ENCODE results near the gene TRMT6. TPM values are rescaled to one million over a fixed set of nuclear protein-coding genes. Genes with fewer than 3 reads are reported as not detected.

TRMT6 gene
- total and polyA plus RNA-seq, 10 of the 15 experiments (the other 5 are each of a cell fraction or from before 2014, with no cell fraction given), result 18.2 to 35.5 (median 22.6) TPM

Small RNA genes within 50 kb of the gene (small RNA-seq; reads per million reads assigned to genes)
- gene RF00019 (not detected), gene RNU1-55P (not detected)

Other genes with a start within 250 kb of the TRMT6 start
- gene SHLD1, start 200.1 kb downstream of the TRMT6 start, total RNA-seq (2014; rRNA removed), result 10.8 and 13.1 TPM in 2 replicates
- 18.2 and 19.1 TPM in 2 replicates for gene SHLD1, start 200.1 kb downstream of the TRMT6 start, total RNA-seq (2014; rRNA removed; fragmentation: Illumina TruSeq; extraction: Trizol)
- gene SHLD1, start 200.1 kb downstream of the TRMT6 start, total RNA-seq (2021), result 18.1 and 19.2 TPM in 2 replicates
- 29.8 and 33.1 TPM in 2 replicates for gene SHLD1, start 200.1 kb downstream of the TRMT6 start, polyA plus RNA-seq (2011; rRNA removed)
- 20.1 and 23.1 TPM in 2 replicates for gene SHLD1, start 200.1 kb downstream of the TRMT6 start, polyA plus RNA-seq (2014; fragmentation: Illumina TruSeq; extraction: Trizol)
- gene SHLD1, start 200.1 kb downstream of the TRMT6 start, polyA plus RNA-seq (2014; fragmentation: Nextera tagmentation; extraction: Ambion mirVana), result 10 to 100 TPM; 47.1 to 70.9 TPM
- gene SHLD1, start 200.1 kb downstream of the TRMT6 start, polyA plus RNA-seq (2014; rRNA removed), result 19.6 and 19.9 TPM in 2 replicates
- gene SHLD1, start 200.1 kb downstream of the TRMT6 start, polyA plus RNA-seq (2016; fragmentation: Nextera tagmentation; extraction: Ambion mirVana), result 10 to 100 TPM; 30.7 to 33.4 TPM
- gene CHGB, start 39.0 kb downstream of the TRMT6 start, total RNA-seq (2014; rRNA removed), result not detected in 2 replicates
- gene CHGB, start 39.0 kb downstream of the TRMT6 start, total RNA-seq (2014; rRNA removed; fragmentation: Illumina TruSeq; extraction: Trizol), result not detected in 2 replicates
- gene CHGB, start 39.0 kb downstream of the TRMT6 start, total RNA-seq (2021), result 0.23 TPM in 1 of 2 replicates, not detected in the other
- 0.10 TPM in 1 of 2 replicates, not detected in the other for gene CHGB, start 39.0 kb downstream of the TRMT6 start, polyA plus RNA-seq (2011; rRNA removed)
- 0.06 TPM in 1 of 2 replicates, not detected in the other for gene CHGB, start 39.0 kb downstream of the TRMT6 start, polyA plus RNA-seq (2014; fragmentation: Illumina TruSeq; extraction: Trizol)
- not detected for gene CHGB, start 39.0 kb downstream of the TRMT6 start, polyA plus RNA-seq (2014; fragmentation: Nextera tagmentation; extraction: Ambion mirVana)
- not detected in 2 replicates for gene CHGB, start 39.0 kb downstream of the TRMT6 start, polyA plus RNA-seq (2014; rRNA removed)
- under 1 TPM in 1 of 2 experiments, not detected in 1; 0.16 TPM for gene CHGB, start 39.0 kb downstream of the TRMT6 start, polyA plus RNA-seq (2016; fragmentation: Nextera tagmentation; extraction: Ambion mirVana)
- 17.2 and 21.6 TPM in 2 replicates for gene MCM8, start 119 bp upstream of the TRMT6 start, total RNA-seq (2014; rRNA removed)
- gene MCM8, start 119 bp upstream of the TRMT6 start, total RNA-seq (2014; rRNA removed; fragmentation: Illumina TruSeq; extraction: Trizol), result 26.6 and 28.2 TPM in 2 replicates
- 14.2 and 16.8 TPM in 2 replicates for gene MCM8, start 119 bp upstream of the TRMT6 start, total RNA-seq (2021)
- gene MCM8, start 119 bp upstream of the TRMT6 start, polyA plus RNA-seq (2011; rRNA removed), result 22.3 and 32.2 TPM in 2 replicates
- gene MCM8, start 119 bp upstream of the TRMT6 start, polyA plus RNA-seq (2014; fragmentation: Illumina TruSeq; extraction: Trizol), result 22.1 and 27.5 TPM in 2 replicates
- gene MCM8, start 119 bp upstream of the TRMT6 start, polyA plus RNA-seq (2014; fragmentation: Nextera tagmentation; extraction: Ambion mirVana), result 1 to 10 TPM; 3.2 to 5.5 TPM
- gene MCM8, start 119 bp upstream of the TRMT6 start, polyA plus RNA-seq (2014; rRNA removed), result 13.8 and 15.3 TPM in 2 replicates
- gene MCM8, start 119 bp upstream of the TRMT6 start, polyA plus RNA-seq (2016; fragmentation: Nextera tagmentation; extraction: Ambion mirVana), result 1 to 10 TPM; 4.9 to 5.0 TPM
- gene CRLS1, start 55.6 kb upstream of the TRMT6 start, total RNA-seq (2014; rRNA removed), result 49.4 and 59.5 TPM in 2 replicates
- gene CRLS1, start 55.6 kb upstream of the TRMT6 start, total RNA-seq (2014; rRNA removed; fragmentation: Illumina TruSeq; extraction: Trizol), result 40.0 and 41.9 TPM in 2 replicates
- 34.1 and 38.4 TPM in 2 replicates for gene CRLS1, start 55.6 kb upstream of the TRMT6 start, total RNA-seq (2021)
- 141 and 157 TPM in 2 replicates for gene CRLS1, start 55.6 kb upstream of the TRMT6 start, polyA plus RNA-seq (2011; rRNA removed)
- gene CRLS1, start 55.6 kb upstream of the TRMT6 start, polyA plus RNA-seq (2014; fragmentation: Illumina TruSeq; extraction: Trizol), result 37.8 and 44.1 TPM in 2 replicates
- gene CRLS1, start 55.6 kb upstream of the TRMT6 start, polyA plus RNA-seq (2014; fragmentation: Nextera tagmentation; extraction: Ambion mirVana), result 10 to 100 TPM; 11.3 to 25.2 TPM
- gene CRLS1, start 55.6 kb upstream of the TRMT6 start, polyA plus RNA-seq (2014; rRNA removed), result 41.6 and 45.0 TPM in 2 replicates
- gene CRLS1, start 55.6 kb upstream of the TRMT6 start, polyA plus RNA-seq (2016; fragmentation: Nextera tagmentation; extraction: Ambion mirVana), result 10 to 100 TPM; 57.4 to 67.5 TPM
- not detected in 2 replicates for gene LRRN4, start 103.5 kb upstream of the TRMT6 start, total RNA-seq (2014; rRNA removed)
- gene LRRN4, start 103.5 kb upstream of the TRMT6 start, total RNA-seq (2014; rRNA removed; fragmentation: Illumina TruSeq; extraction: Trizol), result not detected in 2 replicates
- gene LRRN4, start 103.5 kb upstream of the TRMT6 start, total RNA-seq (2021), result not detected in 2 replicates
- gene LRRN4, start 103.5 kb upstream of the TRMT6 start, polyA plus RNA-seq (2011; rRNA removed), result not detected in 2 replicates
- gene LRRN4, start 103.5 kb upstream of the TRMT6 start, polyA plus RNA-seq (2014; fragmentation: Illumina TruSeq; extraction: Trizol), result not detected in 2 replicates
- not detected for gene LRRN4, start 103.5 kb upstream of the TRMT6 start, polyA plus RNA-seq (2014; fragmentation: Nextera tagmentation; extraction: Ambion mirVana)
- 0.03 TPM in 1 of 2 replicates, not detected in the other for gene LRRN4, start 103.5 kb upstream of the TRMT6 start, polyA plus RNA-seq (2014; rRNA removed)
- under 1 TPM in 1 of 2 experiments, not detected in 1; 0.11 TPM for gene LRRN4, start 103.5 kb upstream of the TRMT6 start, polyA plus RNA-seq (2016; fragmentation: Nextera tagmentation; extraction: Ambion mirVana)
- gene FERMT1, start 172.5 kb upstream of the TRMT6 start, total RNA-seq (2014; rRNA removed), result 0.62 and 0.82 TPM in 2 replicates
- gene FERMT1, start 172.5 kb upstream of the TRMT6 start, total RNA-seq (2014; rRNA removed; fragmentation: Illumina TruSeq; extraction: Trizol), result 0.46 and 0.58 TPM in 2 replicates
- gene FERMT1, start 172.5 kb upstream of the TRMT6 start, total RNA-seq (2021), result 0.66 and 0.74 TPM in 2 replicates
- 2.0 and 3.1 TPM in 2 replicates for gene FERMT1, start 172.5 kb upstream of the TRMT6 start, polyA plus RNA-seq (2011; rRNA removed)
- gene FERMT1, start 172.5 kb upstream of the TRMT6 start, polyA plus RNA-seq (2014; fragmentation: Illumina TruSeq; extraction: Trizol), result 0.46 and 0.72 TPM in 2 replicates
- under 1 TPM; 0.08 to 0.26 TPM for gene FERMT1, start 172.5 kb upstream of the TRMT6 start, polyA plus RNA-seq (2014; fragmentation: Nextera tagmentation; extraction: Ambion mirVana)
- 0.32 and 1.5 TPM in 2 replicates for gene FERMT1, start 172.5 kb upstream of the TRMT6 start, polyA plus RNA-seq (2014; rRNA removed)
- gene FERMT1, start 172.5 kb upstream of the TRMT6 start, polyA plus RNA-seq (2016; fragmentation: Nextera tagmentation; extraction: Ambion mirVana), result under 1 TPM; 0.04 to 0.29 TPM

Measured in GM12878 (cell line).